Astrocyte of the spinal cord (primary cell): Measurements from ENCODE around the gene FRMD4A.
"Not testable (repeated sequence)": the region's sequence is repeated elsewhere in the genome, so short reads cannot be mapped to it uniquely, and the experiment has no call there.

Source experiments
- DNase-seq: peaks from one replicate; pipeline ENCODE4 v3.0.0; 2011; ENCODE audit warnings: low read depth, low spot score
- H3K4me3 ChIP-seq: 2 replicates; pipeline ENCODE4 v1.5.1; 2011; ENCODE audit warnings: low read depth, mild to moderate bottlenecking, low read length, moderate library complexity
- in situ Hi-C: cut with HindIII; loops from 2 replicates; pipeline ENCODE4 v1.10.0; 2017; ENCODE audit warnings: low sequenced_read_pairs
- TF ChIP-seq, protein P1 (sequence below): IDR thresholded peaks from 2 replicates; pipeline ENCODE4 v1.5.1; 2012; ENCODE audit warnings: low read depth, mild to moderate bottlenecking, low read length, inconsistent platforms

FRMD4A gene

DNA sequence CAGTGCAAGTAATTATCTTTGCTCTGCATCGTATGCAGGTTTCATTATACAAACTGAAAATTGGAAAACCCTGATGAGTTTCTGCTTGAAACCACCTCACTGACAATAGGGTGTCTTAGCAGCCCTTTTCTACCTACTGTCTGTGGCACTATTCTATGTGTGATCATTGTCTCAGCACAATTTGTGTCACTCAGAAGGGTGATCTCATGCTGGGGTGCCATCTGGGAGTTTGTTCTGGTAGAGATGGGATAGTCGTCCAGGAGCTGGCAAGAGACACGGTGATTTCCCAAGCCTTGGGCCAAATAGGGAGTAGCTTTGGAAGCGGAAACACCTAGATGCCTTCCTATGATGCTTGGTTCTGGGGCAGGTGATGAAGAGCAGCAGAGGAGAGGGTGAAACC, 186.3 kb downstream of the FRMD4A start:
- TF ChIP-seq, protein P1, sequence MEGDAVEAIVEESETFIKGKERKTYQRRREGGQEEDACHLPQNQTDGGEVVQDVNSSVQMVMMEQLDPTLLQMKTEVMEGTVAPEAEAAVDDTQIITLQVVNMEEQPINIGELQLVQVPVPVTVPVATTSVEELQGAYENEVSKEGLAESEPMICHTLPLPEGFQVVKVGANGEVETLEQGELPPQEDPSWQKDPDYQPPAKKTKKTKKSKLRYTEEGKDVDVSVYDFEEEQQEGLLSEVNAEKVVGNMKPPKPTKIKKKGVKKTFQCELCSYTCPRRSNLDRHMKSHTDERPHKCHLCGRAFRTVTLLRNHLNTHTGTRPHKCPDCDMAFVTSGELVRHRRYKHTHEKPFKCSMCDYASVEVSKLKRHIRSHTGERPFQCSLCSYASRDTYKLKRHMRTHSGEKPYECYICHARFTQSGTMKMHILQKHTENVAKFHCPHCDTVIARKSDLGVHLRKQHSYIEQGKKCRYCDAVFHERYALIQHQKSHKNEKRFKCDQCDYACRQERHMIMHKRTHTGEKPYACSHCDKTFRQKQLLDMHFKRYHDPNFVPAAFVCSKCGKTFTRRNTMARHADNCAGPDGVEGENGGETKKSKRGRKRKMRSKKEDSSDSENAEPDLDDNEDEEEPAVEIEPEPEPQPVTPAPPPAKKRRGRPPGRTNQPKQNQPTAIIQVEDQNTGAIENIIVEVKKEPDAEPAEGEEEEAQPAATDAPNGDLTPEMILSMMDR = no peak
- no peak overlapping the region for H3K4me3 ChIP-seq
- DNase-seq = no peak
- in situ Hi-C loops = no loop called here

DNA sequence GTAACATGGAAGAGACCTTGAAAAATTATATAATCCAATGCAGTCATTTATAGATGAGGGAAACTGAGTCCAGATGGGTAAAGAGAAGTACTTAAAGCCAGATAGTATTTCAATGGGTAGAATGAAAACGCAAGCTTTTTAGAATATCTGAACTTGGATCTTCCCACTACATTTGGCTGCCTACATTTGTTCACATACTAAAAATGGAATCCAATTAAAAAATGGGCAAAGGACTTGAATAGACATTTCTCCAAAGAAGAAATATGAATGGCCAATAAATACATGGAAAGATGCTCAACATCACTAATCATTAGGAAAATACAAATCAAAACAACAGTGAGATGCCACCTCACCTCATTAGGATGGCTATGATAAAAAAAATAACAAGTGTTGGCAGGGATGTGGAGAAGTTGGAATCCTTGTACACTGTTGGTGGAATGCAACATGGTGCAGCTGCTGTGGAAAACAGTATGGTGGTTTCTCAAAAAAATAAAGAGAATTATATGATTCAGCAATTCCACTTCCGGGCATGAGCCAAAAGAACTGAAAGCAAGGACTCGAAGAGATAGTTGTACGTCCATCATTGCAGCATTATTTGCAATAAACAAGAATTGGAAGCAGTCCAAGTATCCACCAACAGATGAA, 188.0 kb downstream of the FRMD4A start:
- TF ChIP-seq, protein P1 = no peak
- in situ Hi-C loops = no loop called here

DNA sequence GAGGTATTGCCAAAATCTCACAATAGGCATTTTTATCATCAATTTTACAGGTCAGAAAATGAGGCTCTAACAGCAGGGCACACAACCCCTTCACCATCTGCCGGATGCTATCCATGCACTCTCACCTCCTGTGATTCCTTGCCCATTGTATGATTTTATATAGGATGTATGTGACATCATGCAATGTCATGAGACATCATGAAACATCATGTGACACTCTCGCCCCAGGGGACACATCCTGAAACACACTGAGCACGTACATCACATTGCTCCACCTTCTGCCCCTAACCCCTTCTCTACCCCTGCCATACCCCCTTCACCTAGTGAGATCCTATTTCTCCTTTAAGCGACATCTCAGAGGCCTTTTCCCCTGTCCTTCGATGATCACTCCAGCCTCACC, 189.4 kb downstream of the FRMD4A start:
- DNase-seq = no peak
- H3K4me3 ChIP-seq = no peak overlapping the region
- TF ChIP-seq, protein P1 = no peak
- in situ Hi-C loops = no loop called here

More for the DNA sequence above, 188.0 kb downstream of the FRMD4A start:
- no peak for DNase-seq
- no peak overlapping the region for H3K4me3 ChIP-seq

DNA sequence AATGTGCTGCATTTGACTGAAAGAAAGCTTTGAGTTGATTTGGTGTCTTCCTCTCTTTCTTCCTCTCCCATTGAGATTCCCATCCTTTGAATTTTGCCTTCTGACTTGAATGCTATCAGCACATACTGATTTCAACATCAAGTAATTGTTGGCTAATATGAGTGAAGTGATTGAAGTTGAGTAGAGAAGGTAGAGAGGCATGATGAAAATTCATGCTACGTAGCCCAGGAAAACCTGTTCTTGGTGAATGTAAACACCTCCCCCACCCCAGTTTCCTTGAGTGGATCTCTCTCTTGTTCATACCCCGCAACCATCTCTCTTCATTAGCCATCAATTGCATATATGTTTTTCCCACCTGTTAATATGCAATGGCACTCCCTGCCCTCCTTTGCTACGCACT, 193.3 kb downstream of the FRMD4A start:
- in situ Hi-C loops = no loop called here

DNA sequence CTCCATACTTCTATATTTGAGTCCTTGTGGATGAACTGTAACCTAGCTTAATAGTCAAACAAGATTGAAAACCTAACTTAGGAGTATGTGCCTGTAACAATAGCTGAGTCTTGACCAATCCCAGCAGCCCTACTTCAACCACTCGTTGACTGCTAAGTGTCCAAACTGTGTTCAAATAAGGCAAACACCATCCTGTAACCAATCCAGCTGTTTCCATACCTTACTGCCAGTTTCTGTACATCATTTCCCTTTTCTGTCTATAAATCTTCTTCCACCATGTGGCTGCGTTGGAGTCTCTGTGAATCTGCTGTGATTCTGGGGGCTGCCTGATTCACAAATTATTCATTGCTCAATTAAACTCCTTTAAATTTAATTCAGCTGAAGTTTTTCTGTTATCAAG, 195.5 kb downstream of the FRMD4A start:
- H3K4me3 ChIP-seq, DNase-seq, in situ Hi-C loops: not testable (repeated sequence)

More for the DNA sequence above, 193.3 kb downstream of the FRMD4A start:
- DNase-seq = no peak
- TF ChIP-seq, protein P1 = no peak
- no peak overlapping the region for H3K4me3 ChIP-seq

DNA sequence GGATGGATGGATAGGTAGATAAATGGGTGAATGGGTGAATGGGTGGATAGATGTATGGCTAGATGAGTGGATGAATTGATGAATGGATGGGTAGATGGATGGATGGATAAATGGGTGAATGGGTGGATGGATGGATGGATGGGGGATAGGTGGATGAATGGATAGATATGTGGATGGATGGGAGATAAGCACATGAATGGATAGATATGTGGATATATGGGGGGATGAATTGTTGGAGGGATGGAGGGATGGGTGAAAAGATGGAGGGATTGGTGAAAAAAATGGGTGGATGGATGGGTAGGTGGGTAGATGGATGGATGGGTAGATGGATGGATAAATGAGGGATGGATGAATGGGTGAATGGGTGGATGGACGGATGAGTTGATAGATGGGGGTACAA, 196.4 kb downstream of the FRMD4A start:
- TF ChIP-seq, protein P1 = no peak
- DNase-seq = no peak
- in situ Hi-C loops = no loop called here

DNA sequence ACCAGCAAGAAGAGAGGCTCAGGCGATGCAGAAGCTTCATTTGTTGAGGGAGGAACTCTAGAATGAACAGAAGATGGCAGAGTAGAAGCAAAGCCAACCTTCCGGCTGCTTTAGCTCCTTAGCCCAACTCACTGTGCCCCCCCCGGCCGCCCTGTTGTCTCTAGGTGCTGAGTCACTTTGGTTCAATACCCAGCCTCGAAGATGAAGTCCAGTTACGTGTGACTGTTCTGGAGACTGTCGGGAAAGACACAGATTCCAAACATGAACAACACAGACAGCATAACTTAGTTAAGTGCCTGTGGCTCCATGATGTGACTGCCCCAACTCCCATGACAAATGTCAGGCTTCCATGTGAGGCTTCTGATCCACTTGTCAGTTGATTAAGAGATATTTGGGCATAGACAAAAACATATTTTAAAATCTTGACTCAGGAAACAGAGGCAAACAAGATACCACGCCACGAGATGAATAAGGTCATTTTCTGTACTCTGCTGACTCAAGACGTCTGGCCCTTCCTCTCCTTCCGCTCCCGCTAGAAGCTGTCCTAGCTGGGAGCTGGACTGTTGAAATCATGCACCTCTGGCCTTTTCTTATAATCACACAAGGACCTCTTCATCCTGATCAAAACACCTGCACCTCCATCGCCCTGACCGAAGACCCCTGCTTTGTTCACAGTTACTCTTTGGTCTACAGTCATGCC, 199.3 kb downstream of the FRMD4A start:
- DNase-seq = no peak
- in situ Hi-C loops = no loop called here
- no peak overlapping the region for H3K4me3 ChIP-seq
- TF ChIP-seq, protein P1 = no peak

More for the DNA sequence above, 196.4 kb downstream of the FRMD4A start:
- H3K4me3 ChIP-seq = no peak overlapping the region
